ENCODE measurements around the gene IRAK1.

The IRAK1 gene

GRCh38 chrX:153988493-153988892 is 31.2 kb downstream of the IRAK1 start:
- TF ChIP-seq CTCF (IDR thresholded peaks at IDR 0.05): no peak

DNA sequence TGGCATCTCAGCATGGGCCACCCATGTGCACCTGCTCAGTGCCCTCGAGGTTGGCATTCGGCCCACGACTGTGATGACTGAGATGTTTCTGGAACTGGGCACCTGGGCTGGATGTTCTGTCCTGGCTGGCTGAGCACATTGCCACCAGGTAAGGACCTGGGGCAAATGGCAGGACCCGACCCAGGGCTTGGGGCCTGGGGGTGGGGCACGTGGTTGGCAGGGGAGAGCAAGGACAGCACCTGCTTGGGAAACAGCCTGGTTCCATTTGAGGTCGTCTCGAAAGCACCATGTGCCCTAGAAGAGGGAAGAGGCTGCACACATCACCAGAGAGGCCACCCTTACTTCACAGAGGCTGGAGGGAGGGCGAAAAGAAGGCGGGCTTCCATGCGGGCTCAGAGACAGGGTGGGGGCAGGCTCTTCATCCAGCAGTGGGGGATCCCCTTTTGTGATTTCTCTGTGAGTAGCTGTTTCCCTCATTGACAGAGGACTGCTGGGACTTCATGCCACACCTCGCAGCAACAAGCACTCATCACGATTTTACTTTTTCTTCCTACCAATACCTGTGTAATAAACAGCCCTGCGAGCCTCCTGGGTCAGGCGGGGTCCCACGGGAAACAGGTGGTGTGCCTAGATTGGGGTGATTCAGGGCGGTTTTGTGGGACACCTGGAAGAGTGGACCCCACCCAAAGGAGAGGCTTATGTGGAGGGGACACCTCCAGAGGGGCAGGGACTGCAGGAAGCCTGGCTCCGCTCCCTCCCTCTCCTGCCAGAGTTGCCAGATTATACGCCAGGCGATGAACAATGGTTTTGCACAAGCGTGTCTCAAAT is 35.1 kb downstream of the IRAK1 start:
- TF ChIP-seq CTCF (IDR thresholded peaks at IDR 0.05): no peak

- TF ChIP-seq CTCF (IDR thresholded peaks at IDR 0.05): no peak
Observed at GRCh38 chrX:153983321-153983801, 36.3 kb downstream of the IRAK1 start.

DNA sequence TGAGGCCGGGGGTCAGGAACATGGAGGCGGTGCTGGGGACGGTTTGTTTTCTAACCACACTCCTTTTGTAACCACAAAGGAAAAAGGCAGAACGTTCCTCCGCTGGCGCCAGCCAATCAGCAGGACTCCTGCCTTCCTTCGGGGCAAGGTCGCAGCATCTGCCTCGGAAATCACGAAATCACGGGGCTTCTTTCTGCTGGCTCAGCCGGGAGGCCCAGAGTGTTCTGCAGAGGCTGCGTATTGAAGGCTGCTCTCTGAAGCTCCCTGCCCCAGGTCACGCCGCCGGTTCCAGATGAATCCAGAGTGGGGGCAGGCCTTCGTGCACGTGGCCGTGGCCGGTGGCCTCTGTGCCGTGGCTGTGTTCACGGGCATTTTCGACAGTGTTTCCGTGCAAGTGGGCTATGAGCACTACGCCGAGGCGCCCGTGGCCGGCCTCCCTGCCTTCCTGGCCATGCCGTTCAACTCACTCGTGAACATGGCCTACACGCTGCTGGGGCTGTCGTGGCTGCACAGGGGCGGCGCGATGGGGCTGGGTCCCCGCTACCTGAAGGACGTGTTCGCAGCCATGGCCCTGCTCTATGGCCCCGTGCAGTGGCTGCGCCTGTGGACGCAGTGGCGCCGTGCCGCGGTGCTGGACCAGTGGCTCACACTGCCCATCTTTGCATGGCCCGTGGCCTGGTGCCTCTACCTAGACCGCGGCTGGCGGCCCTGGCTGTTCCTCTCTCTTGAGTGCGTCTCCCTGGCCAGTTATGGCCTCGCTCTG is 37.8 kb downstream of the IRAK1 start:
- TF ChIP-seq CTCF (IDR thresholded peaks at IDR 0.05): no peak

GRCh38 chrX:153981231-153981630 is 38.5 kb downstream of the IRAK1 start:
- TF ChIP-seq CTCF (IDR thresholded peaks at IDR 0.05): no peak

- no peak for TF ChIP-seq CTCF (IDR thresholded peaks at IDR 0.05)
Observed at GRCh38 chrX:153974726-153975286, 44.9 kb downstream of the IRAK1 start.

- TF ChIP-seq CTCF (IDR thresholded peaks at IDR 0.05): no peak
Observed at GRCh38 chrX:153974003-153974725, 45.5 kb downstream of the IRAK1 start.

Data from LNCAP (cell line).